C4-2B (cell line): Measurements from ENCODE around the gene DAPK1.

ENCODE experiments used
- CTCF ChIP-seq: fragments of 450-650 bp; conservative IDR thresholded peaks from 2 replicates; pipeline ENCODE4 v1.5.1; 2017; ENCODE audit warnings: mild to moderate bottlenecking
- ZFX ChIP-seq: fragments of 450-650 bp; IDR thresholded peaks from 2 replicates; pipeline ENCODE4 v1.6.1; 2017

- no peak for TF ChIP-seq CTCF
- TF ChIP-seq ZFX = no peak
Measured at GRCh38 chr9:87618226-87618625, 120.6 kb downstream of the DAPK1 start.
